Parathyroid adenoma (tissue), 2 donors: Measurements from ENCODE around the gene SLC23A2.
"Not testable (repeated sequence)": the region's sequence is repeated elsewhere in the genome, so short reads cannot be mapped to it uniquely, and the experiment has no call there.

Experiments used
- H2AFZ ChIP-seq: fragments of 300-600 bp; sonication (generic); one replicate; pipeline ENCODE4 v1.7.0; 2017; ENCODE audit warnings: antibody characterized with exemption, mild to moderate bottlenecking
- H3K27ac ChIP-seq: fragments of 300-600 bp; sonication (generic); one replicate; pipeline ENCODE4 v1.7.0; 2017
- H3K27me3 ChIP-seq: fragments of 300-600 bp; sonication (generic); one replicate; pipeline ENCODE4 v1.7.0; 2017; ENCODE audit warnings: low read length; ENCODE audit not compliant: control insufficient read depth, insufficient read depth
- H3K36me3 ChIP-seq: fragments of 300-600 bp; sonication (generic); one replicate; pipeline ENCODE4 v1.7.0; 2017; ENCODE audit warnings: low read length; ENCODE audit not compliant: control insufficient read depth, insufficient read depth
- H3K4me1 ChIP-seq: fragments of 300-600 bp; sonication (generic); one replicate; pipeline ENCODE4 v1.7.0; 2017; ENCODE audit warnings: control low read depth
- H3K4me2 ChIP-seq: fragments of 300-600 bp; sonication (generic); one replicate; pipeline ENCODE4 v1.7.0; 2017; ENCODE audit warnings: low read length
- H3K4me3 ChIP-seq: fragments of 300-600 bp; sonication (generic); one replicate; pipeline ENCODE4 v1.7.0; 2017; ENCODE audit warnings: low read depth, low read length
- H3K79me2 ChIP-seq: fragments of 300-600 bp; sonication (generic); one replicate; pipeline ENCODE4 v1.7.0; 2017; ENCODE audit warnings: control low read depth
- H3K9ac ChIP-seq: fragments of 300-600 bp; sonication (generic); one replicate; pipeline ENCODE4 v1.7.0; 2017; ENCODE audit warnings: mild to moderate bottlenecking
- H3K9me3 ChIP-seq: fragments of 300-600 bp; sonication (generic); one replicate; pipeline ENCODE4 v1.7.0; 2017; ENCODE audit warnings: low read length; ENCODE audit not compliant: control insufficient read depth
- TF ChIP-seq, protein P1 (sequence below): fragments of 300-600 bp; sonication (generic); IDR thresholded peaks from one replicate; pipeline ENCODE4 v1.7.0; 2017; ENCODE audit warnings: antibody characterized with exemption, mild to moderate bottlenecking
- donor health status: primary hyperparathyroidism.

The SLC23A2 gene

DNA sequence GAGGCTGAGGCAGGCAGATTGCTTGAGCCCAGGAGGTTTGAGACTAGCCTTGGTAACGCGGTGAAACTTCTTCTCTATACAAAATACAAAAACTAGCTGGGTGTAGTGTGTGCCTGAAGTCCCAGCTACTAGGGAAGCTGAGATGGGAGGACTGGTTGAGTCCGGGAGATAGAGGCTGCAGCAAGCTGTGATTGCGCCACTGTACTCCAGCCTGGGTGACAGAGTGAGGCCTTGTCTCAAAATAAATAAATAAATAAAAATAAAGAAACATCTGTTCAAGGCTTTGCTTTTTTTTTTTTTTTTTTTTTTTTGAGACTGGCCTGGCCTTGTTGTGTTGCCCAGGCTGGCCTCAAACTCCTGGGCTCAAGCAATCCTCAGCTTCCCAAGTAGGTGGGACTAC, 23.7 kb upstream of the SLC23A2 start:
- Histone ChIP-seq H3K4me1 (no peaks in the 10 kb centered on the region), H3K36me3 (no peaks in the 10 kb centered on the region), H3K79me2 (no peaks in the 10 kb centered on the region), H3K9me3 (no peaks in the 10 kb centered on the region), H2AFZ (no peak overlapping the region), H3K9ac (no peak overlapping the region), H3K27me3 (no peaks in the 10 kb centered on the region), H3K4me3 (no peak overlapping the region), H3K27ac (no peak overlapping the region), H3K4me2 (no peak overlapping the region)
- TF ChIP-seq, protein P1, sequence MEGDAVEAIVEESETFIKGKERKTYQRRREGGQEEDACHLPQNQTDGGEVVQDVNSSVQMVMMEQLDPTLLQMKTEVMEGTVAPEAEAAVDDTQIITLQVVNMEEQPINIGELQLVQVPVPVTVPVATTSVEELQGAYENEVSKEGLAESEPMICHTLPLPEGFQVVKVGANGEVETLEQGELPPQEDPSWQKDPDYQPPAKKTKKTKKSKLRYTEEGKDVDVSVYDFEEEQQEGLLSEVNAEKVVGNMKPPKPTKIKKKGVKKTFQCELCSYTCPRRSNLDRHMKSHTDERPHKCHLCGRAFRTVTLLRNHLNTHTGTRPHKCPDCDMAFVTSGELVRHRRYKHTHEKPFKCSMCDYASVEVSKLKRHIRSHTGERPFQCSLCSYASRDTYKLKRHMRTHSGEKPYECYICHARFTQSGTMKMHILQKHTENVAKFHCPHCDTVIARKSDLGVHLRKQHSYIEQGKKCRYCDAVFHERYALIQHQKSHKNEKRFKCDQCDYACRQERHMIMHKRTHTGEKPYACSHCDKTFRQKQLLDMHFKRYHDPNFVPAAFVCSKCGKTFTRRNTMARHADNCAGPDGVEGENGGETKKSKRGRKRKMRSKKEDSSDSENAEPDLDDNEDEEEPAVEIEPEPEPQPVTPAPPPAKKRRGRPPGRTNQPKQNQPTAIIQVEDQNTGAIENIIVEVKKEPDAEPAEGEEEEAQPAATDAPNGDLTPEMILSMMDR, result no peak

DNA sequence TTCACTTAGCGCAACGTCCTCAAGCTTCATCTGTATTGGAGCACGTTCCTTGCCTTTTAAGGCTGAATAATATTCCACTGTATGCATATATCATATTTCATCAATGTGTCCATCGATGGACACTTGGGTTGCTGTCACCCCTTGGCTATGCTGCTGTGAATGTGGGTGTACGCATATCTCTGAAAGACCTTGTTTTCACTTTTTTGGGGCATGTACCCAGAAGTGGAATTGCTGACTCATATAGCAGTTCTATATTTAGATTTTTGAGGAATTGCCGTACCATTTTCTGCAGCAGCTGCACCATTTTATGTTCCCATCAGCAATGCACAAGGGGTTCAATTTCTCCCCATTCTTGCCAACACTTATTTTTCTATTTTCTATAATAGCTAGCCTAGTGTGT, 22.8 kb upstream of the SLC23A2 start:
- Histone ChIP-seq H3K9me3 (no peaks in the 10 kb centered on the region), H3K27ac (no peak overlapping the region), H3K4me3 (no peak overlapping the region), H3K4me2 (no peak overlapping the region), H2AFZ (no peak overlapping the region), H3K9ac (no peak overlapping the region), H3K79me2 (no peaks in the 10 kb centered on the region), H3K4me1 (no peaks in the 10 kb centered on the region), H3K27me3 (no peaks in the 10 kb centered on the region), H3K36me3 (no peaks in the 10 kb centered on the region)
- TF ChIP-seq, protein P1, result no peak

DNA sequence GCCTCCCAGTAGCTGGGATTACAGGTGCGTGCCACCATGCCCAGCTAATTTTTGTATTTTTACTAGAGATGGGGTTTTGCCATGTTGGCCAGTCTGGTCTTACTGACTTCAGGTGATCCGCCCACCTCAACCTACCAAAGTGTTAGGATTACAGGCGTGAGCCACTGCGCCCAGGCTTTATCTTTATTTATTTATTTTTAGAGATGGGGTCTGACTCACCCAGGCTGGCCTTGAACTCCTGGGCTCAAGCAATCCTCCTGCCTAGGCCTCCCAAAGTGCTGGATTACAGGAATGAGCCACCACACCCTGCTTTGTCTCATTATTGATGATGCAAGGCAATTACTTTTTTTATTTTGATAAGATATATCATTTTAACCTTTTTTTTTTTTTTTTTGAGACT, 21.9 kb upstream of the SLC23A2 start:
- not testable (repeated sequence) for H3K9ac ChIP-seq, H3K4me3 ChIP-seq, H3K27ac ChIP-seq, H2AFZ ChIP-seq, H3K79me2 ChIP-seq, H3K27me3 ChIP-seq, H3K4me2 ChIP-seq, H3K9me3 ChIP-seq, H3K36me3 ChIP-seq, H3K4me1 ChIP-seq

DNA sequence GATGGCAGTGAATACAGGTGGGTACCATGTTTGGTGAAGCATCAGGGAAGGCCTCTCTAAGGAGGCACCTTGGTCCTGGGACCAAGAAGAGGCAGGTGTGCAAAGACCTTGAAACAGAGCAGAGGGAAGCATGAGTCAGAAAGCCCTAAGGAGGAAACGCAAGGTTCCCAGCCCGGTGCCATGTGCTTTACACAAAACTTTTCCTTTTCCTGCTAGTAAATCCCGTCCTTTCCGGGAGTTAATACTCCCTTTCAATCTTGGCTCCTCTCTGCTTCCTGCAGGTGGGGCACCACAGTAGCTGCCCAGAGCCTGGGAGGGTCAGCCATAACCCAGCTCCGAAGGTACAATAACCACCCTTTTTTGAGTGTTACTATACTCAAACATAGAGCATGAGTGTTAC, 19.4 kb upstream of the SLC23A2 start:
- Histone ChIP-seq H2AFZ (no peak overlapping the region), H3K4me2 (no peak overlapping the region), H3K79me2 (no peaks in the 10 kb centered on the region), H3K4me3 (no peak overlapping the region), H3K9me3 (no peaks in the 10 kb centered on the region), H3K27ac (no peak overlapping the region), H3K4me1 (no peaks in the 10 kb centered on the region), H3K36me3 (no peaks in the 10 kb centered on the region), H3K27me3 (no peaks in the 10 kb centered on the region), H3K9ac (no peak overlapping the region)
- TF ChIP-seq, protein P1, result no peak

DNA sequence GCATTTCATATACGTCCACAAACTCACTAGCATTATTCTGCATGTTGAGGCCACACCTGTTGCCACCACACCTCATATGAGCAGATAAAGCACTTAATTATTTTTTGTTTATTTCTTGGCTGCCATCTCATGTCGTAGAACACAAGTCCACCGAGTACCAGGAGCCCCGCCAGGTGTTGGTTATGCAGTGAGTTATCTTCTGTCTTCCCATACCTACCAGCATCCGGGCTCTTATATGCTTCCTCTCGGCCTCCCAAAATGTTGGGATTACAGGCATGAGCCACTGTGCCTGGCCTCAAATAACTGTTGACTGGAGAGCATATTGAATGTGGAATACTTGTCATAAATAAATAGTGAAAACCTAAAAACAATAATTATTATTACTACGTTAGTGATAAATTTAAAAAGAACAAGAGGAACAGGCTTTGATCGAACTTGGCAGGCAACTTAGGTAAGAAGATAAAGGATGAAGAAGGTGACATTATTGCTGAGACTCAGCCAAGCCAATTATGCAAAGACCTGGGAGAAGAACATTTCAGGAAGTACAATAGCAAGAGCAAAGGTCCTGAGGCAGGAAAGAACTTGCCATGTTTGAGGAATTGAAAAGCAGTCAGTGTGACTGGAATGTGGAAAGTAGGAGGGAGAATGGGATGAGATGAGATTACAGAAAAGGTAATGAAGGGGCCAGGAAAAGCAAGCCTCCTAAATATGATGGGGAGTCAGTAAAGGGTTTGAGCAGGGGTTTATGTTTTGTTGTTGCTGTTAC, 12.6 kb upstream of the SLC23A2 start:
- H3K4me3 ChIP-seq, result no peak overlapping the region
- TF ChIP-seq, protein P1, result no peak
- H3K79me2 ChIP-seq, result no peaks in the 10 kb centered on the region
- no peak overlapping the region for H2AFZ ChIP-seq
- no peak overlapping the region for H3K4me2 ChIP-seq
- no peaks in the 10 kb centered on the region for H3K9me3 ChIP-seq
- H3K36me3 ChIP-seq, result no peaks in the 10 kb centered on the region
- no peaks in the 10 kb centered on the region for H3K4me1 ChIP-seq
- H3K27me3 ChIP-seq, result no peaks in the 10 kb centered on the region
- no peak overlapping the region for H3K9ac ChIP-seq
- H3K27ac ChIP-seq, result no peak overlapping the region
